SK-N-SH treated with all-trans-retinoic acid at 6 μM for 48 hours (cell line): ENCODE results near the gene KLB.

Experiments
- ARNTL ChIP-seq: fragments of 450-650 bp; formaldehyde crosslinking; IDR thresholded peaks from 2 replicates; pipeline ENCODE4 v1.5.0; 2020; ENCODE audit warnings: low read depth, mild to moderate bottlenecking, moderate library complexity, borderline replicate concordance
- PPARA ChIP-seq: fragments of 250-450 bp; sonication (Bioruptor Pico); IDR thresholded peaks from 2 replicates; pipeline ENCODE4 v1.5.0; 2020; ENCODE audit warnings: mild to moderate bottlenecking, borderline replicate concordance
- RARB ChIP-seq: fragments of 250-450 bp; sonication (Bioruptor Pico); IDR thresholded peaks from 2 replicates; pipeline ENCODE4 v1.8.0; 2021; ENCODE audit warnings: mild to moderate bottlenecking, moderate library complexity
- TCF4 ChIP-seq: fragments of 250-450 bp; sonication (Bioruptor Pico); IDR thresholded peaks from 2 replicates; pipeline ENCODE4 v1.8.0; 2021; ENCODE audit warnings: mild to moderate bottlenecking, moderate library complexity, borderline replicate concordance
- TOX ChIP-seq: fragments of 250-450 bp; sonication (Bioruptor Pico); IDR thresholded peaks from 2 replicates; pipeline ENCODE4 v1.8.0; 2021; ENCODE audit warnings: mild to moderate bottlenecking, moderate library complexity, borderline replicate concordance
- ZC3H10 ChIP-seq: fragments of 250-450 bp; sonication (Bioruptor Pico); IDR thresholded peaks from 2 replicates; pipeline ENCODE4 v1.5.1; 2021; ENCODE audit warnings: mild to moderate bottlenecking, moderate library complexity
- ZFP3 ChIP-seq: fragments of 250-450 bp; sonication (Bioruptor Pico); IDR thresholded peaks from 2 replicates; pipeline ENCODE4 v1.5.0; 2020; ENCODE audit warnings: mild to moderate bottlenecking, moderate library complexity
- TF ChIP-seq, protein P1 (sequence below): fragments of 250-450 bp; sonication (Bioruptor Pico); IDR thresholded peaks from 2 replicates; pipeline ENCODE4 v1.8.0; 2020; ENCODE audit warnings: mild to moderate bottlenecking, moderate library complexity, borderline replicate concordance

DNA sequence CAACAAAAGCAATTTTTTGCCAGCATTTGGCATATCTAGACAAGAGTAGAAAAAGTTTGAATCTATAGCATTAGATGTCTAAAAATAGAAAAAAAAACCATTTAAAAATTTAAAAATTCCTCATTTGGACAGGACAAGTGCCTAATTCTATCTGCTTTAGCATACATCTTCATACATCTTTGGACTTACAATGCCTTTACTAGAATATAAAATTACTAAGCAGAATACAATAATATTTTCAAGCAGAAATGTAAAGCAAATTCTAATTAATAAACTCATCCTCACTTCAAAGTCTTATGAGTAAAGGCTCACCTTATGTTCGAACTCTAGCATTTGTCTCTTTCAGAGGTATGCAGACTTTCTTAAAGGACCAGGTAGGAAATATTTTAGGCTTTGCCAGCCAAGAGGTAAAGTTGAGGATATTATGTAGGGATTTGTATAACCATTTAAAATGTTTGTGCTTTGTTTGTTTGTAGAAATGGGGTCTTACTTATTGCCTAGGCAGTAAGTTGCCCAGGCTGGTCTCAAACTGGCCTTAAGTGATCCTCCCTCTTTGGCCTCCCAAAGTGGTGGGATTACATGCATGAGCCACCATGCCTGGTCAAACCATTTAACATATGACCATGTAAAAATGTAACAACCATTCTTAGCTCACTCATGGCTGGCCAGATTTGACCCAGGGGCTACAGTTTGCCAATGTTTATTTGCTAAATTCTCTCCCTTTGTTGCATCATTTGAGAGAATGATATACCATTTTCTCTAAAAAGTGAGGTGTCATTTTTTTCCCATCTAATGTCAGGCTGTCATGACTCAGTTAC lies 91.4 kb downstream of the KLB start:
- TF ChIP-seq ARNTL (no peak), PPARA (CRISPR knock-in tag) (no peak), ZC3H10 (CRISPR knock-in tag) (no peak), ZFP3 (CRISPR knock-in tag) (no peak), RARB (CRISPR knock-in tag) (no peak), TCF4 (CRISPR knock-in tag) (no peak), TOX (CRISPR knock-in tag) (no peak)
- TF ChIP-seq, protein P1, sequence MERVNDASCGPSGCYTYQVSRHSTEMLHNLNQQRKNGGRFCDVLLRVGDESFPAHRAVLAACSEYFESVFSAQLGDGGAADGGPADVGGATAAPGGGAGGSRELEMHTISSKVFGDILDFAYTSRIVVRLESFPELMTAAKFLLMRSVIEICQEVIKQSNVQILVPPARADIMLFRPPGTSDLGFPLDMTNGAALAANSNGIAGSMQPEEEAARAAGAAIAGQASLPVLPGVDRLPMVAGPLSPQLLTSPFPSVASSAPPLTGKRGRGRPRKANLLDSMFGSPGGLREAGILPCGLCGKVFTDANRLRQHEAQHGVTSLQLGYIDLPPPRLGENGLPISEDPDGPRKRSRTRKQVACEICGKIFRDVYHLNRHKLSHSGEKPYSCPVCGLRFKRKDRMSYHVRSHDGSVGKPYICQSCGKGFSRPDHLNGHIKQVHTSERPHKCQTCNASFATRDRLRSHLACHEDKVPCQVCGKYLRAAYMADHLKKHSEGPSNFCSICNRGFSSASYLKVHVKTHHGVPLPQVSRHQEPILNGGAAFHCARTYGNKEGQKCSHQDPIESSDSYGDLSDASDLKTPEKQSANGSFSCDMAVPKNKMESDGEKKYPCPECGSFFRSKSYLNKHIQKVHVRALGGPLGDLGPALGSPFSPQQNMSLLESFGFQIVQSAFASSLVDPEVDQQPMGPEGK (CRISPR knock-in tag): no peak
